Nucleus accumbens (tissue), 56 donors: ENCODE data around the gene SAG.

Experiments used
- DNase-seq, 56 donors: peaks; one replicate each; lab custom pipeline; 2025; lab: John Stamatoyannopoulos, UW

SAG gene

GRCh38 chr2:233287871-233288270 is 19.7 kb upstream of the SAG start:
- DNase-seq, result peak in 4 of 56 donors; percentile 6 to 32 (median 11)

GRCh38 chr2:233288663-233289062 is 19.0 kb upstream of the SAG start:
- peak in 18 of 56 donors; percentile 7 to 52 (median 22) for DNase-seq

GRCh38 chr2:233289648-233290047 is 18.0 kb upstream of the SAG start:
- peak in 22 of 56 donors; percentile 6 to 67 (median 29) for DNase-seq

- DNase-seq, result no peak
These were observed 17.4 kb upstream of the SAG start for GRCh38 chr2:233290051-233290845.

GRCh38 chr2:233295891-233296290 is 11.7 kb upstream of the SAG start:
- DNase-seq, result no peak

GRCh38 chr2:233297076-233297475 is 10.5 kb upstream of the SAG start:
- no peak for DNase-seq

- DNase-seq, result no peak
These were observed 7.2 kb upstream of the SAG start for GRCh38 chr2:233300401-233300800.

GRCh38 chr2:233301248-233301647 is 6.4 kb upstream of the SAG start:
- no peak for DNase-seq

- DNase-seq, result no peak
These were observed 5.8 kb upstream of the SAG start for GRCh38 chr2:233301811-233302210.

GRCh38 chr2:233303252-233303651 is 4.4 kb upstream of the SAG start:
- no peak for DNase-seq

- DNase-seq, result no peak
These were observed 3.8 kb downstream of the SAG start for GRCh38 chr2:233311241-233311926.

- DNase-seq, result no peak
These were observed 5.3 kb downstream of the SAG start for GRCh38 chr2:233312874-233313273.

- no peak for DNase-seq
These were observed 6.7 kb downstream of the SAG start for GRCh38 chr2:233314180-233314925.

GRCh38 chr2:233317196-233317943 is 9.8 kb downstream of the SAG start:
- no peak for DNase-seq

GRCh38 chr2:233319256-233319655 is 11.6 kb downstream of the SAG start:
- DNase-seq, result peak in 11 of 56 donors; percentile 6 to 52 (median 32)

GRCh38 chr2:233320470-233320869 is 12.9 kb downstream of the SAG start:
- DNase-seq, result no peak

- DNase-seq, result no peak
These were observed 13.6 kb downstream of the SAG start for GRCh38 chr2:233321166-233321565.

- no peak for DNase-seq
These were observed 16.2 kb downstream of the SAG start for GRCh38 chr2:233323851-233324250.

- DNase-seq, result no peak
These were observed 17.6 kb downstream of the SAG start for GRCh38 chr2:233325256-233325655.

- DNase-seq, result no peak
These were observed 18.2 kb downstream of the SAG start for GRCh38 chr2:233325814-233326213.

- DNase-seq, result no peak
These were observed 18.9 kb downstream of the SAG start for GRCh38 chr2:233326500-233326899.
